HG02623 (cell line): ENCODE data around the gene CAMTA1.

Experiments used
- ATAC-seq: cut with Tn5 transposase; IDR thresholded peaks from one replicate; pipeline ENCODE4 v1.9.1; 2021; ENCODE audit warnings: moderate library complexity; ENCODE audit not compliant: unreplicated experiment

The CAMTA1 gene

GRCh38 chr1:7632681-7633080, 847.4 kb downstream of the CAMTA1 start:
- ATAC-seq, result no peak

- ATAC-seq, result no peak
Measured at GRCh38 chr1:7633506-7634245, 848.4 kb downstream of the CAMTA1 start.

GRCh38 chr1:7634546-7635240, 849.4 kb downstream of the CAMTA1 start:
- no peak for ATAC-seq

GRCh38 chr1:7636795-7637526, 851.7 kb downstream of the CAMTA1 start:
- no peak for ATAC-seq

- ATAC-seq, result no peak
Measured at GRCh38 chr1:7638078-7638477, 852.8 kb downstream of the CAMTA1 start.

- ATAC-seq, result no peak
Measured at GRCh38 chr1:7639435-7640131, 854.3 kb downstream of the CAMTA1 start.

- ATAC-seq, result no peak
Measured at GRCh38 chr1:7640350-7640749, 855.1 kb downstream of the CAMTA1 start.

GRCh38 chr1:7640920-7641585, 855.8 kb downstream of the CAMTA1 start:
- no peak for ATAC-seq

- ATAC-seq, result no peak
Measured at GRCh38 chr1:7641587-7642417, 856.5 kb downstream of the CAMTA1 start.

GRCh38 chr1:7642418-7642704, 857.1 kb downstream of the CAMTA1 start:
- no peak for ATAC-seq

GRCh38 chr1:7642781-7643529, 857.7 kb downstream of the CAMTA1 start:
- no peak for ATAC-seq

- ATAC-seq, result no peak
Measured at GRCh38 chr1:7643530-7643929, 858.3 kb downstream of the CAMTA1 start.

GRCh38 chr1:7644086-7644485, 858.8 kb downstream of the CAMTA1 start:
- no peak for ATAC-seq

- no peak for ATAC-seq
Measured at GRCh38 chr1:7644961-7645750, 859.9 kb downstream of the CAMTA1 start.

GRCh38 chr1:7645751-7646048, 860.4 kb downstream of the CAMTA1 start:
- ATAC-seq, result no peak

- no peak for ATAC-seq
Measured at GRCh38 chr1:7646164-7646563, 860.9 kb downstream of the CAMTA1 start.

- no peak for ATAC-seq
Measured at GRCh38 chr1:7646981-7647901, 862.0 kb downstream of the CAMTA1 start.
